HepG2 (cell line): ENCODE measurements around the gene CNTN2. TPM values are rescaled to one million over a fixed set of nuclear protein-coding genes. Genes with fewer than 3 reads are reported as not detected.

Experiments used
- AKAP8 ChIP-seq: sonication (generic); formaldehyde crosslinking; IDR thresholded peaks from 2 replicates; pipeline ENCODE4 v1.5.1; 2020; ENCODE audit warnings: mild to moderate bottlenecking, missing genetic modification reagents
- CAMTA2 ChIP-seq: sonication (generic); formaldehyde crosslinking; IDR thresholded peaks from 2 replicates; pipeline ENCODE4 v1.4.0; 2020; ENCODE audit warnings: mild to moderate bottlenecking, missing genetic modification reagents, borderline replicate concordance
- GMEB2 ChIP-seq: IDR thresholded peaks from 2 replicates; pipeline ENCODE4 v1.6.1; 2016; ENCODE audit warnings: missing biosample characterization, missing genetic modification reagents, low read depth
- MLXIP ChIP-seq: sonication (generic); formaldehyde crosslinking; IDR thresholded peaks from 2 replicates; pipeline ENCODE4 v1.9.0; 2021; ENCODE audit warnings: missing genetic modification reagents, borderline replicate concordance
- TERF1 ChIP-seq: sonication (generic); formaldehyde crosslinking; IDR thresholded peaks from 2 replicates; pipeline ENCODE4 v1.8.0; 2022; ENCODE audit warnings: mild to moderate bottlenecking, missing genetic modification reagents, moderate library complexity
- ZNF276 ChIP-seq: sonication (generic); formaldehyde crosslinking; IDR thresholded peaks from 2 replicates; pipeline ENCODE4 v1.4.0; 2020; ENCODE audit warnings: mild to moderate bottlenecking, low read depth, missing genetic modification reagents
- ZNF382 ChIP-seq: sonication (generic); formaldehyde crosslinking; IDR thresholded peaks from 2 replicates; pipeline ENCODE4 v1.5.0; 2020; ENCODE audit warnings: missing genetic modification reagents, mild to moderate bottlenecking, borderline replicate concordance
- ZNF878 ChIP-seq: sonication (generic); formaldehyde crosslinking; IDR thresholded peaks from 2 replicates; pipeline ENCODE4 v1.8.1; 2023; ENCODE audit warnings: mild to moderate bottlenecking, missing genetic modification reagents, moderate library complexity
- polyA plus RNA-seq, 8 experiments: library from polyadenylated mRNA; depleted of rRNA in 3 of 8; stranded (reverse) in 7 of 8; unstranded in 1 of 8; fragments of >200 nt; fragmentation: Illumina TruSeq in 4 of 8; extraction: Trizol in 4 of 8; gene quantifications; 2 replicates each; pipeline versions ENCODE4 v1.2.1 to v1.2.3, GENCODE V29; 2011 to 2016; ENCODE audit warnings: low read depth in 4 of 8, missing spikeins in 1 of 8, mixed read lengths in 1 of 8; ENCODE audit not compliant: insufficient read depth in 1 of 8
- total RNA-seq, 5 experiments: library from RNA; depleted of rRNA; stranded (reverse); fragments of >200 nt; fragmentation: Illumina TruSeq; extraction: Trizol; gene quantifications; 2 replicates each; pipeline ENCODE4 v1.2.3, GENCODE V29; 2016; ENCODE audit warnings: low read depth in 1 of 5

Gene CNTN2
- total and polyA plus RNA-seq, 2 of the 13 experiments (the other 11 are each of a cell fraction or from before 2014, with no cell fraction given), result not detected

GRCh38 chr1:205118752-205119151 is 75.7 kb downstream of the CNTN2 start (continued):
- no peak for TF ChIP-seq ZNF878 (CRISPR knock-in tag)
- no peak for TF ChIP-seq GMEB2 (CRISPR knock-in tag)
- TF ChIP-seq CAMTA2 (CRISPR knock-in tag), result no peak
- TF ChIP-seq ZNF276, result no peak
- no peak for TF ChIP-seq AKAP8 (CRISPR knock-in tag)
- no peak for TF ChIP-seq MLXIP (CRISPR knock-in tag)
- no peak for TF ChIP-seq ZNF382 (CRISPR knock-in tag)
- TF ChIP-seq TERF1, result no peak
- TF ChIP-seq, all 625 proteins: peak for 0
